Ishikawa (cell line): Measurements from ENCODE around the gene PIP4P1.

ENCODE experiments used
- CEBPB ChIP-seq: IDR thresholded peaks from 2 replicates; pipeline ENCODE4 v1.6.1; 2012
- EGR1 ChIP-seq: IDR thresholded peaks from 2 replicates; pipeline ENCODE4 v1.6.1; 2012
- EP300 ChIP-seq: IDR thresholded peaks from 2 replicates; pipeline ENCODE4 v1.6.1; 2012; ENCODE audit warnings: borderline replicate concordance
- MAX ChIP-seq: IDR thresholded peaks from 2 replicates; pipeline ENCODE4 v1.6.1; 2012
- RAD21 ChIP-seq: IDR thresholded peaks from 2 replicates; pipeline ENCODE4 v1.6.1; 2012; ENCODE audit warnings: low read depth
- YY1 ChIP-seq: IDR thresholded peaks from 2 replicates; pipeline ENCODE4 v1.6.1; 2012; ENCODE audit warnings: low read depth
- ZBTB7A ChIP-seq: IDR thresholded peaks from 2 replicates; pipeline ENCODE4 v1.6.1; 2012; ENCODE audit warnings: low read depth

- no peak for TF ChIP-seq RAD21
- no peak for TF ChIP-seq MAX
- TF ChIP-seq YY1: no peak
- TF ChIP-seq EGR1: no peak
- no peak for TF ChIP-seq ZBTB7A
- TF ChIP-seq CEBPB: no peak
- TF ChIP-seq EP300: no peak
Measured at GRCh38 chr14:20492486-20492885, 31.3 kb upstream of the PIP4P1 start.
